C4-2B (cell line): ENCODE results near the gene GDF2.
A peak's percentile ranks its signal among the peaks of the same experiment; 100 is the strongest.

Experiments used
- CTCF ChIP-seq: fragments of 450-650 bp; conservative IDR thresholded peaks from 2 replicates; pipeline ENCODE4 v1.5.1; 2017; ENCODE audit warnings: mild to moderate bottlenecking
- ZFX ChIP-seq: fragments of 450-650 bp; IDR thresholded peaks from 2 replicates; pipeline ENCODE4 v1.6.1; 2017

- TF ChIP-seq CTCF, result peak; percentile 95
- TF ChIP-seq ZFX, result no peak
Observed at GRCh38 chr10:47311932-47312662, 10.2 kb upstream of the GDF2 start.
